Activated CD8-positive, alpha-beta memory T cell treated with anti-CD3 and anti-CD28 coated beads for 1 hour (primary cell): ENCODE measurements around the gene UROS.

Experiments used
- DNase-seq, 2 donors: peaks; one replicate each; pipeline ENCODE4 v3.0.0-alpha.2; 2020; ENCODE audit warnings: low read depth in 1 of 2; ENCODE audit errors: extremely low read depth in 1 of 2

The UROS gene

GRCh38 chr10:125822878-125823662 is at the start of gene UROS, which contains the start of gene BCCIP:
TSS of gene UROS (minus strand) at chr10:125823258. CDS start at chr10:125816499, 6,759 bp downstream.
TSS of gene BCCIP (plus strand) at chr10:125823546. CDS start at chr10:125823558, 12 bp downstream.
- peak; percentile 84 to 87 for DNase-seq

GRCh38 chr10:125871338-125871737 is 48.3 kb upstream of the UROS start:
- no peak for DNase-seq

GRCh38 chr10:125868372-125868975 is 45.4 kb upstream of the UROS start:
- no peak for DNase-seq

- DNase-seq = no peak
These were observed 43.5 kb upstream of the UROS start for GRCh38 chr10:125866421-125867029.

- no peak for DNase-seq
These were observed 42.1 kb upstream of the UROS start for GRCh38 chr10:125865120-125865519.

GRCh38 chr10:125859128-125859817 is 36.2 kb upstream of the UROS start:
- no peak for DNase-seq

- DNase-seq = no peak
These were observed 34.2 kb upstream of the UROS start for GRCh38 chr10:125857185-125857760.

GRCh38 chr10:125852487-125852886 is 29.4 kb upstream of the UROS start:
- DNase-seq = no peak

- DNase-seq = no peak
These were observed 28.0 kb upstream of the UROS start for GRCh38 chr10:125850766-125851731.

- no peak for DNase-seq
These were observed 26.4 kb upstream of the UROS start for GRCh38 chr10:125849448-125849847.

GRCh38 chr10:125848857-125849256 is 25.8 kb upstream of the UROS start:
- DNase-seq = no peak

- DNase-seq = no peak
These were observed 25.3 kb upstream of the UROS start for GRCh38 chr10:125848371-125848770.

- no peak for DNase-seq
These were observed 23.8 kb upstream of the UROS start for GRCh38 chr10:125846894-125847293.

GRCh38 chr10:125845617-125846016 is 22.6 kb upstream of the UROS start:
- no peak for DNase-seq

GRCh38 chr10:125844751-125845221 is 21.7 kb upstream of the UROS start:
- no peak for DNase-seq

GRCh38 chr10:125843603-125844329 is 20.7 kb upstream of the UROS start:
- DNase-seq = no peak

- DNase-seq = no peak
These were observed 17.9 kb upstream of the UROS start for GRCh38 chr10:125840955-125841354.

GRCh38 chr10:125840406-125840805 is 17.3 kb upstream of the UROS start:
- no peak for DNase-seq
